ENCODE data around the gene UQCRFS1.

GRCh38 chr19:29202281-29202680, 10.7 kb downstream of the UQCRFS1 start:
- TF ChIP-seq CTCF (IDR thresholded peaks at IDR 0.05) (no peak), ZFX (IDR thresholded peaks at IDR 0.05; ENCODE audit: borderline replicate concordance) (no peak)

Measured in 22Rv1 (cell line).